ENCODE measurements around the gene CAPN11. TPM values are rescaled to one million over a fixed set of nuclear protein-coding genes. Genes with fewer than 3 reads are reported as not detected.
"Not testable (repeated sequence)": the region's sequence is repeated elsewhere in the genome, so short reads cannot be mapped to it uniquely, and the experiment has no call there.

Gene CAPN11
- total and polyA plus RNA-seq, 12 donors, result 0.09 to 0.72 (median 0.32) TPM; not detected in 4

DNA sequence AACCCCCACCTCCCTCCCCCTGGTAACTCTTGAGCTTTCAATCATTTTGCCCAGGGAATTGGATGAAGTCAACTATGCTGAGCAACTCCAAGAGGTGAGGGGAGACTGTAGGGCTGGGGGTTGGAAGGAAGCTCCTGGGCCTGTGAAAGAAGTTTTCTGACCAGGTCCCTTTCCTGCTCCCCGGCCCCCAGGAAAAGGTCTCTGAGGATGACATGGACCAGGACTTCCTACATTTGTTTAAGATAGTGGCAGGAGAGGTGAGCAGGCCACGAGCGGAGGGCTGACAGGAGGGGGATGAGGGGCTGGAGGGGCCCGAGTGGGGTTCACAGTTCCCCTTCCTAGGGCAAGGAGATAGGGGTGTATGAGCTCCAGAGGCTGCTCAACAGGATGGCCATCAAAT is 21.8 kb downstream of the CAPN11 start:
- Histone ChIP-seq H3K9me3 (no peaks in the 10 kb centered on the region), H3K27ac (no peak overlapping the region), H3K4me3 (no peak overlapping the region), H3K27me3 (no peaks in the 10 kb centered on the region), H3K36me3 (no peaks in the 10 kb centered on the region), H3K4me1 (peaks cover 0 to 36% (median 21%) of the 10 kb centered on the region in 9 donors)
- no peak for ATAC-seq
- TF ChIP-seq, protein P1, sequence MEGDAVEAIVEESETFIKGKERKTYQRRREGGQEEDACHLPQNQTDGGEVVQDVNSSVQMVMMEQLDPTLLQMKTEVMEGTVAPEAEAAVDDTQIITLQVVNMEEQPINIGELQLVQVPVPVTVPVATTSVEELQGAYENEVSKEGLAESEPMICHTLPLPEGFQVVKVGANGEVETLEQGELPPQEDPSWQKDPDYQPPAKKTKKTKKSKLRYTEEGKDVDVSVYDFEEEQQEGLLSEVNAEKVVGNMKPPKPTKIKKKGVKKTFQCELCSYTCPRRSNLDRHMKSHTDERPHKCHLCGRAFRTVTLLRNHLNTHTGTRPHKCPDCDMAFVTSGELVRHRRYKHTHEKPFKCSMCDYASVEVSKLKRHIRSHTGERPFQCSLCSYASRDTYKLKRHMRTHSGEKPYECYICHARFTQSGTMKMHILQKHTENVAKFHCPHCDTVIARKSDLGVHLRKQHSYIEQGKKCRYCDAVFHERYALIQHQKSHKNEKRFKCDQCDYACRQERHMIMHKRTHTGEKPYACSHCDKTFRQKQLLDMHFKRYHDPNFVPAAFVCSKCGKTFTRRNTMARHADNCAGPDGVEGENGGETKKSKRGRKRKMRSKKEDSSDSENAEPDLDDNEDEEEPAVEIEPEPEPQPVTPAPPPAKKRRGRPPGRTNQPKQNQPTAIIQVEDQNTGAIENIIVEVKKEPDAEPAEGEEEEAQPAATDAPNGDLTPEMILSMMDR (IDR thresholded peaks at IDR 0.05), result no peak
- no peak for DNase-seq
- WGBS, 2 donors, result 81 to 84% methylated on average over 4 of the region's 4 CpGs
- intact Hi-C loops (cut with DNase I), result no loop called here

DNA sequence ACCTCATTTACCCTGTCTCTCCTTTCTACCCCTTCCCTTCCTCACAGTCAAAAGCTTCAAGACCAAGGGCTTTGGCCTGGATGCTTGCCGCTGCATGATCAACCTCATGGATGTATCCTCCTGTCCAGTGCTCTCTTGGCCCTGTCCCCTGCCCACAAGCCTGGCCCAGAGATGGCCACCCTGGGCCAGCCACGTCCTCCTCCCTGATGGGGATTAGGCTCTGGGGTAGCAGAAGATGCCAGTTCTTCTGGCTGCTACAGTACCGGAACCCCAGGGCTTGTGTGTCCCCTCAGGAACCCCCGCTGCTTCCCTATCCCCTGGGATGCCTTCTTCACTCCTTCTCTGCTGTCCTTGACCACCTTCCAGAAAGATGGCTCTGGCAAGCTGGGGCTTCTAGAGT is 22.3 kb downstream of the CAPN11 start:
- no peak overlapping the region for H3K27ac ChIP-seq
- no peaks in the 10 kb centered on the region for H3K27me3 ChIP-seq
- H3K36me3 ChIP-seq, result no peaks in the 10 kb centered on the region
- H3K4me1 ChIP-seq, result peaks cover under 1 to 36% (median 25%) of the 10 kb centered on the region in 9 donors
- H3K4me3 ChIP-seq, result no peak overlapping the region
- ATAC-seq, result no peak
- no peak for DNase-seq
- intact Hi-C loops (cut with DNase I), result no loop called here
- TF ChIP-seq, protein P1 (IDR thresholded peaks at IDR 0.05), result no peak
- WGBS, 2 donors, result 96 to 98% methylated on average over 4 of the region's 4 CpGs
- no peaks in the 10 kb centered on the region for H3K9me3 ChIP-seq

DNA sequence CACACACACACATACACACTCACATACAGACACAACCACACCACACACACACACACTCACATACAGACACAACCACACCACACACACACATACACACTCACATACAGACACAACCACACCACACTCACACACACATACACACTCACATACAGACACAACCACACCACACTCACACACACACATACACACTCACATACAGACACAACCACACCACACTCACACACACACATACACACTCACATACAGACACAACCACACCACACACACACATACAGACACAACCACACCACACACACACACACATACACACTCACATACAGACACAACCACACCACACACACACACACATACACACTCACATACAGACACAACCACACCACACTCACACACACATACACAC is 23.2 kb downstream of the CAPN11 start:
- ATAC-seq; intact Hi-C loops (cut with DNase I); H3K4me3 ChIP-seq; H3K27ac ChIP-seq; H3K27me3 ChIP-seq; H3K36me3 ChIP-seq; H3K9me3 ChIP-seq; DNase-seq: not testable (repeated sequence)
- H3K4me1 ChIP-seq, result peaks cover 3 to 38% (median 24%) of the 10 kb centered on the region in 9 donors

- H3K36me3 ChIP-seq, result no peaks in the 10 kb centered on the region
- no peak for DNase-seq
- no peak overlapping the region for H3K27ac ChIP-seq
- 95 to 100% methylated on average over 4 of the region's 4 CpGs for WGBS, 2 donors
- no peaks in the 10 kb centered on the region for H3K27me3 ChIP-seq
- intact Hi-C loops (cut with DNase I), result no loop called here
- no peaks in the 10 kb centered on the region for H3K9me3 ChIP-seq
- peaks cover 0 to 27% (median 17%) of the 10 kb centered on the region in 9 donors for H3K4me1 ChIP-seq
- ATAC-seq, result no peak
- no peak overlapping the region for H3K4me3 ChIP-seq
- TF ChIP-seq, protein P1 (IDR thresholded peaks at IDR 0.05), result no peak
Measured at GRCh38 chr6:44182911-44183390, 24.3 kb downstream of the CAPN11 start.

DNA sequence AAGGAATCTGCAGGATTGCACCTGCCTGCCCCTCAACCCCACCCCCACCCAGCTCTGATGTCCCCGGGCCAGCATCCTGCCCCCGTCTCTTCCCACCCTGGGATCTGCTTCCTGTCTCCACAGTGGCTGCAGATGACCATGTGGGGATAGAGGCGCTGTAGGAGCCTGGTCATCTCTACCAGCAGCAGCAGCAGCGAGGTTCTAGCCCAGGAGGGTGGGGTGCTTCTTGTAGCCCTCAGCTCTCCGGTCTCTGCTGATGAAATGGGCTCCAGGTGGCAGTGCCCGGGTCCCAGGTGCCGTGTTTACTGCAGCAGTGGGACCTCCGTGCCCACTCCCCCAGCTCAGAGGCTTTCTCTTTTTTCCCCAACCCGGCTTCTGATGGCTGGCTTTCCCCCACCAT is 25.2 kb downstream of the CAPN11 start:
- no peak overlapping the region for H3K4me3 ChIP-seq

GRCh38 chr6:44185356-44185755 is 26.7 kb downstream of the CAPN11 start:
- H3K4me3 ChIP-seq; DNase-seq; H3K27ac ChIP-seq; ATAC-seq; H3K9me3 ChIP-seq; H3K27me3 ChIP-seq; H3K36me3 ChIP-seq; intact Hi-C loops (cut with DNase I): not testable (repeated sequence)
- WGBS, 2 donors, result 88 to 94% methylated on average over 7 of the region's 7 CpGs
- H3K4me1 ChIP-seq, result peaks cover 0 to 15% (median 6%) of the 10 kb centered on the region in 9 donors

More for the DNA sequence above, 25.2 kb downstream of the CAPN11 start:
- TF ChIP-seq, protein P1 (IDR thresholded peaks at IDR 0.05), result no peak
- H3K36me3 ChIP-seq, result no peaks in the 10 kb centered on the region
- DNase-seq (no peak), ATAC-seq (no peak)
- H3K27ac ChIP-seq, result no peak overlapping the region
- WGBS, 2 donors, result 67 to 74% methylated on average over 9 of the region's 9 CpGs
- peaks cover 0 to 18% (median 9%) of the 10 kb centered on the region in 9 donors for H3K4me1 ChIP-seq
- H3K9me3 ChIP-seq, result no peaks in the 10 kb centered on the region
- intact Hi-C loops (cut with DNase I), result no loop called here
- no peaks in the 10 kb centered on the region for H3K27me3 ChIP-seq

Data from heart right ventricle (tissue), 16 donors.